HepG2 (cell line): Measurements from ENCODE around the gene APBB2. TPM values are rescaled to one million over a fixed set of nuclear protein-coding genes. Genes with fewer than 3 reads are reported as not detected.

Experiments
- ATAC-seq: fragments of 200-7000 bp; cut with Tn5 transposase; 3 replicates; pipeline ENCODE4 v1.9.1; 2020; ENCODE audit warnings: mild to moderate bottlenecking, moderate library complexity
- BruUV-seq: library from RNA; stranded (reverse); fragments of 400-500 nt; replicated peaks from 2 replicates; lab custom pipeline; 2021; lab: Mats Ljungman, UMichigan
- CTCF ChIA-PET: fragments of 300-600 bp; formaldehyde crosslinking; extraction: SDS; loops from one replicate; lab custom pipeline; 2021; ENCODE audit warnings: low total read pairs, inconsistent platforms, low intra/inter-chr PET ratio; lab: Yijun Ruan, JAX
- POLR2A ChIA-PET: fragments of 350-600 bp; sonication (Branson Sonifier 250); formaldehyde crosslinking; loops from one replicate; lab custom pipeline; 2020; ENCODE audit warnings: antibody characterized with exemption, inconsistent platforms; lab: Yijun Ruan, JAX
- DNase-seq: peaks from one replicate; pipeline ENCODE4 v3.0.0-alpha.2; 2015; ENCODE audit warnings: low spot score
- FAIRE-seq: peaks from 3 replicates; lab custom pipeline; 2011; peaks lifted over from hg19 to GRCh38; lab: Jason Lieb, UNC
- H2AFZ ChIP-seq: one replicate; pipeline ENCODE4 v1.6.1; 2011; ENCODE audit warnings: low read length, inconsistent platforms
- H3K27ac ChIP-seq: fragments of 300-600 bp; 3 replicates; pipeline ENCODE4 v1.8.0; 2011; ENCODE audit warnings: mixed run types, mild to moderate bottlenecking, mixed read lengths, low read length, inconsistent platforms; ENCODE audit not compliant: insufficient read depth; ENCODE audit errors: extremely low read length
- H3K27me3 ChIP-seq, 2 experiments: fragments of 200-600 bp in 1 of 2; 2 replicates in 1 of 2; 3 replicates in 1 of 2; pipeline versions ENCODE4 v1.6.0 to v1.8.0; 2011; ENCODE audit warnings: low read length in 2 of 2, mild to moderate bottlenecking in 2 of 2, moderate library complexity in 2 of 2, inconsistent platforms in 1 of 2; ENCODE audit not compliant: insufficient read depth in 2 of 2, control insufficient read depth in 1 of 2
- H3K36me3 ChIP-seq, 2 experiments: fragments of 200-600 bp in 1 of 2; replicated peaks in 1 of 2; 2 replicates in 1 of 2; 3 replicates in 1 of 2; pipeline versions ENCODE4 v1.5.1 to v1.8.0; 2011; ENCODE audit warnings: low read length in 2 of 2, inconsistent platforms in 1 of 2; ENCODE audit not compliant: insufficient read depth in 2 of 2, control insufficient read depth in 1 of 2
- H3K4me1 ChIP-seq: 2 replicates; pipeline ENCODE4 v1.5.1; 2012; ENCODE audit warnings: low read length, inconsistent platforms; ENCODE audit not compliant: insufficient read depth
- H3K4me2 ChIP-seq: 2 replicates; pipeline ENCODE4 v1.6.0; 2011; ENCODE audit warnings: low read depth, low read length, inconsistent platforms
- H3K4me3 ChIP-seq, 3 experiments: fragments of 200-600 bp in 1 of 3; sonication (generic), shearing (Covaris generic) in 1 of 3; replicated peaks in 1 of 3; 2 replicates each; pipeline ENCODE4 v1.5.1; 2011 to 2016; ENCODE audit warnings: low read length in 3 of 3, inconsistent platforms in 2 of 3, low read depth in 2 of 3, mild to moderate bottlenecking in 2 of 3, control low read depth in 1 of 3, mixed read lengths in 1 of 3; ENCODE audit not compliant: insufficient read depth in 1 of 3
- H3K79me2 ChIP-seq: one replicate; pipeline ENCODE4 v1.6.1; 2011; ENCODE audit warnings: low read length, inconsistent platforms; ENCODE audit not compliant: insufficient read depth
- H3K9ac ChIP-seq: 2 replicates; pipeline ENCODE4 v1.6.0; 2011; ENCODE audit warnings: mild to moderate bottlenecking, low read depth, low read length, inconsistent platforms; ENCODE audit not compliant: insufficient read depth
- H3K9me3 ChIP-seq: 2 replicates; pipeline ENCODE4 v1.5.1; 2012; ENCODE audit warnings: mild to moderate bottlenecking, low read length
- H4K20me1 ChIP-seq: 2 replicates; pipeline ENCODE4 v1.6.0; 2011; ENCODE audit warnings: inconsistent platforms, mild to moderate bottlenecking, low read length, moderate library complexity; ENCODE audit not compliant: insufficient read depth
- HOXA9 ChIP-seq: sonication (generic); formaldehyde crosslinking; IDR thresholded peaks from 2 replicates; pipeline ENCODE4 v1.8.1; 2022; ENCODE audit warnings: missing genetic modification reagents, mild to moderate bottlenecking, moderate library complexity, borderline replicate concordance
- IKZF4 ChIP-seq: sonication (generic); formaldehyde crosslinking; IDR thresholded peaks from 2 replicates; pipeline ENCODE4 v1.5.1; 2020; ENCODE audit warnings: borderline replicate concordance, mild to moderate bottlenecking, low read depth, missing genetic modification reagents; ENCODE audit errors: not compliant biosample characterization
- TBX2 ChIP-seq: sonication (generic); formaldehyde crosslinking; IDR thresholded peaks from 2 replicates; pipeline ENCODE4 v1.5.0; 2020; ENCODE audit warnings: missing genetic modification reagents, mild to moderate bottlenecking, borderline replicate concordance
- ZNF747 ChIP-seq: sonication (generic); formaldehyde crosslinking; IDR thresholded peaks from 2 replicates; pipeline ENCODE4 v1.8.1; 2023; ENCODE audit warnings: missing genetic modification reagents, mild to moderate bottlenecking, borderline replicate concordance
- ZNF75D ChIP-seq: sonication (generic); formaldehyde crosslinking; IDR thresholded peaks from 2 replicates; pipeline ENCODE4 v1.8.1; 2023; ENCODE audit warnings: missing genetic modification reagents, mild to moderate bottlenecking, borderline replicate concordance
- ZSCAN5A ChIP-seq: sonication (generic); formaldehyde crosslinking; IDR thresholded peaks from 2 replicates; pipeline ENCODE4 v1.8.0; 2022; ENCODE audit warnings: mild to moderate bottlenecking, missing genetic modification reagents, borderline replicate concordance
- WGBS: methylation state at CpG from one replicate; pipeline ENCODE4 v1.1.6; 2017; ENCODE audit warnings: low lambda C conversion rate; 5-methylcytosine and 5-hydroxymethylcytosine counted together
- in situ Hi-C: cut with HindIII; loops from 2 replicates; pipeline ENCODE4 v1.10.0; 2017; ENCODE audit warnings: low pct_unique_long_range_greater_than_20kb; ENCODE audit not compliant: extremely low pct_ligation_motif_present
- intact Hi-C: fragments of 100-400 bp; cut with micrococcal nuclease; formaldehyde crosslinking; loops from one replicate; pipeline ENCODE4 v1.10.0; 2022; ENCODE audit not compliant: unreplicated experiment
- polyA plus RNA-seq, 8 experiments: library from polyadenylated mRNA; depleted of rRNA in 3 of 8; stranded (reverse) in 7 of 8; unstranded in 1 of 8; fragments of >200 nt; fragmentation: Illumina TruSeq in 4 of 8; extraction: Trizol in 4 of 8; gene quantifications; 2 replicates each; pipeline versions ENCODE4 v1.2.1 to v1.2.3, GENCODE V29; 2011 to 2016; ENCODE audit warnings: low read depth in 4 of 8, missing spikeins in 1 of 8, mixed read lengths in 1 of 8; ENCODE audit not compliant: insufficient read depth in 1 of 8
- total RNA-seq, 5 experiments: library from RNA; depleted of rRNA; stranded (reverse); fragments of >200 nt; fragmentation: Illumina TruSeq; extraction: Trizol; gene quantifications; 2 replicates each; pipeline ENCODE4 v1.2.3, GENCODE V29; 2016; ENCODE audit warnings: low read depth in 1 of 5
- TF ChIP-seq, protein P1 (sequence below): sonication (generic); formaldehyde crosslinking; IDR thresholded peaks from 2 replicates; pipeline ENCODE4 v1.4.0; 2020; ENCODE audit warnings: missing genetic modification reagents

The APBB2 gene
- total and polyA plus RNA-seq, 2 of the 13 experiments (the other 11 are each of a cell fraction or from before 2014, with no cell fraction given), result 11.7 to 17.0 TPM

DNA sequence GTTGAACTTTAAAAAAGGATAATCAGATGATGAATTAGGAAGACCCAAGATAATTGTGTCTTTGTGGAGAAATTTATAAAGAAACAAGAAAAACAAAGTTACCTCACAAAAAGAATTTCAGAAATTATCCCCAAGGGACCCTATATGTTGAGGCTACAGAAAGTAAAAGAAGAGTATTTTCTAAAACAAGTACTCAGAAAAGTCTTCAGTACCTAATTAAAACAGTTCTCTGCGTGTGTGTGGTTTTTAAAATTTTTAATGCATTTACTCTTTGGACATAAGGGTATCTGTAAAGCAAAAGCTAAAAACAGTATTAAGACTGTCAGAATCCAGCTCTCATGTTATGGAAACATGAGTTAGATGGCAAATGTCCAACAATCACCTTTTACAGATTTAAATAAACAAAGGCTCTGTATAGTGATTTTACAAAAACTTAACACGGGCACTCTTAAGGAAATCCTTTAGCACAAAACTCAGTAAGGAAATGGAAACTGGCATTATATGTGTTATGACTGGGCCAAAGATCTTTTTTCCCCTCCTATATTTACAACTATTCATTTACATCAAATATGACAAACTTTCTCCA, 277.1 kb downstream of the APBB2 start:
- peaks cover 8% of the 10 kb centered on the region for H3K4me1 ChIP-seq
- no peak for DNase-seq
- WGBS, result 97% methylated on average over 2 of the region's 2 CpGs
- no peak overlapping the region for H3K9ac ChIP-seq
- no peaks in the 10 kb centered on the region for H4K20me1 ChIP-seq
- no peak for FAIRE-seq
- H3K36me3 ChIP-seq, result peaks cover 4 to 32% of the 10 kb centered on the region in 2 experiments; a peak in 4 of 5 replicates
- intact Hi-C loops, result no loop called here
- H3K79me2 ChIP-seq, result no peaks in the 10 kb centered on the region
- CTCF ChIA-PET, result no interaction called here
- no peak overlapping the region for H3K4me3 ChIP-seq
- no peak overlapping the region for H3K27ac ChIP-seq
- no peak overlapping the region for H3K4me2 ChIP-seq
- TF ChIP-seq ZNF75D (CRISPR knock-in tag) (no peak), ZNF747 (CRISPR knock-in tag) (no peak), HOXA9 (no peak), IKZF4 (no peak), TBX2 (CRISPR knock-in tag) (no peak), ZSCAN5A (CRISPR knock-in tag) (no peak)
- TF ChIP-seq, protein P1, sequence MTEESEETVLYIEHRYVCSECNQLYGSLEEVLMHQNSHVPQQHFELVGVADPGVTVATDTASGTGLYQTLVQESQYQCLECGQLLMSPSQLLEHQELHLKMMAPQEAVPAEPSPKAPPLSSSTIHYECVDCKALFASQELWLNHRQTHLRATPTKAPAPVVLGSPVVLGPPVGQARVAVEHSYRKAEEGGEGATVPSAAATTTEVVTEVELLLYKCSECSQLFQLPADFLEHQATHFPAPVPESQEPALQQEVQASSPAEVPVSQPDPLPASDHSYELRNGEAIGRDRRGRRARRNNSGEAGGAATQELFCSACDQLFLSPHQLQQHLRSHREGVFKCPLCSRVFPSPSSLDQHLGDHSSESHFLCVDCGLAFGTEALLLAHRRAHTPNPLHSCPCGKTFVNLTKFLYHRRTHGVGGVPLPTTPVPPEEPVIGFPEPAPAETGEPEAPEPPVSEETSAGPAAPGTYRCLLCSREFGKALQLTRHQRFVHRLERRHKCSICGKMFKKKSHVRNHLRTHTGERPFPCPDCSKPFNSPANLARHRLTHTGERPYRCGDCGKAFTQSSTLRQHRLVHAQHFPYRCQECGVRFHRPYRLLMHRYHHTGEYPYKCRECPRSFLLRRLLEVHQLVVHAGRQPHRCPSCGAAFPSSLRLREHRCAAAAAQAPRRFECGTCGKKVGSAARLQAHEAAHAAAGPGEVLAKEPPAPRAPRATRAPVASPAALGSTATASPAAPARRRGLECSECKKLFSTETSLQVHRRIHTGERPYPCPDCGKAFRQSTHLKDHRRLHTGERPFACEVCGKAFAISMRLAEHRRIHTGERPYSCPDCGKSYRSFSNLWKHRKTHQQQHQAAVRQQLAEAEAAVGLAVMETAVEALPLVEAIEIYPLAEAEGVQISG (CRISPR knock-in tag), result no peak
- H3K27me3 ChIP-seq, result no peaks in the 10 kb centered on the region
- no peak for ATAC-seq
- H2AFZ ChIP-seq, result no peak overlapping the region
- no TSS peak for BruUV-seq
- H3K9me3 ChIP-seq, result no peaks in the 10 kb centered on the region
- in situ Hi-C loops, result no loop called here
- POLR2A ChIA-PET, result no interaction called here
